GM12875 (cell line): ENCODE results near the gene LPAR3.

Experiments used
- H3K4me3 ChIP-seq: one replicate; pipeline ENCODE4 v1.5.1; 2011; ENCODE audit warnings: low read depth, low read length, control low read depth
- TF ChIP-seq, protein P1 (sequence below): IDR thresholded peaks from 2 replicates; pipeline ENCODE4 v1.5.1; 2011; ENCODE audit warnings: low read depth, mild to moderate bottlenecking, control low read depth, inconsistent platforms, low read length, moderate library complexity, borderline replicate concordance; ENCODE audit not compliant: insufficient read depth

Gene LPAR3

DNA sequence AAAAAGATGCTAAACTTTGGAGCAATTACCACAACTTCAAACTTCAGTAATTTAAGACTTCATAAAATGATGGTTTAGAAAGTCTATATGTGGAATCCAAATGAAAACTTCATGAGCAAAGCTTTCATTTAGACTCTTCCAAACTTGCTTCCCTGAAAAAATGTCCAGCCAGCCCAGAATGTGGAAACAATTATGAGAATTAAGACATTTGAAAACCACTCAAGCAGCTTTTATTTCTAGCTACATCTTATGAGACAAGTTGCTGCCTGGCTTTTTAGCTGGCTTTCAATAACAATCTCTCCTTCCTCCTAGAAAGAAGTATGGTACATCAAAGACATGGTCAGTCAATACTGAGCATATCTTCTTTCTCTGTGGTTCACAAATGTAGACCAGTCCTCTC is 21.8 kb downstream of the LPAR3 start:
- no peak overlapping the region for H3K4me3 ChIP-seq
- TF ChIP-seq, protein P1, sequence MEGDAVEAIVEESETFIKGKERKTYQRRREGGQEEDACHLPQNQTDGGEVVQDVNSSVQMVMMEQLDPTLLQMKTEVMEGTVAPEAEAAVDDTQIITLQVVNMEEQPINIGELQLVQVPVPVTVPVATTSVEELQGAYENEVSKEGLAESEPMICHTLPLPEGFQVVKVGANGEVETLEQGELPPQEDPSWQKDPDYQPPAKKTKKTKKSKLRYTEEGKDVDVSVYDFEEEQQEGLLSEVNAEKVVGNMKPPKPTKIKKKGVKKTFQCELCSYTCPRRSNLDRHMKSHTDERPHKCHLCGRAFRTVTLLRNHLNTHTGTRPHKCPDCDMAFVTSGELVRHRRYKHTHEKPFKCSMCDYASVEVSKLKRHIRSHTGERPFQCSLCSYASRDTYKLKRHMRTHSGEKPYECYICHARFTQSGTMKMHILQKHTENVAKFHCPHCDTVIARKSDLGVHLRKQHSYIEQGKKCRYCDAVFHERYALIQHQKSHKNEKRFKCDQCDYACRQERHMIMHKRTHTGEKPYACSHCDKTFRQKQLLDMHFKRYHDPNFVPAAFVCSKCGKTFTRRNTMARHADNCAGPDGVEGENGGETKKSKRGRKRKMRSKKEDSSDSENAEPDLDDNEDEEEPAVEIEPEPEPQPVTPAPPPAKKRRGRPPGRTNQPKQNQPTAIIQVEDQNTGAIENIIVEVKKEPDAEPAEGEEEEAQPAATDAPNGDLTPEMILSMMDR: no peak

DNA sequence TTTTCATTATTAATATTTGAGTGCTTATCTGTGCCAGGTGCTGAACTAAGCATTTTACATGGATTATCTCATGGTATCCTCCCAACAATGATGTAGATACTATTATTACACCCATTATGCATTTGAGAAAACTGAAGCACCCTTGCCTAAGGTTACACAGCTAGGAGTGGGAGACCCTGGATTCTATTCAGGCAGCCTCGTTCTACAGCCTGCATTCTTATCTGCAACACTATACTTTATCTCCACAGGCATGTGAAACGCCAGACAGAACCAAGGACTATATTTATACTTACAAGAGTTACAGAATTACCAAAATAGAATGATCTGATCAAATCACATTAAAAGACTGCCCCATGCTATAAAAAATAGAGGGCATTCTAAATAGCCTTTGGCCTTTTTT is 22.4 kb downstream of the LPAR3 start:
- no peak overlapping the region for H3K4me3 ChIP-seq
- TF ChIP-seq, protein P1: no peak

DNA sequence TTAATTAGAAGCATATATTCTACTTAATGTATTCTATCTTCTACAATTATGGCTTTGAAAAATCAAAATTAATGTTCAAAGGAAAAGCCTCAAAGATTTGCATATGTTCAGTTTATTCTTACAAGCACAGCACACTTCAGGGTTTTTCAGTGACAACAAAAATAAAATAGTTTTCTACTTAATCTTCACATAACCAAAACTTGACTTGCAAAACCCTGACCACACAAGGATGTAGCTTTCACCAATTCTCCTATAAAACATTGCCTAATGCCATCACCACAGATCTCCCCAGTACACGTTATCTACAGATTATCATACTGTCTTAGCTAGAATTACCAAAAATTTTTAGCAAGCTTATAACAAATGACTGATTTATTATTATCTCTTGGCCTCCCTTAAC is 23.3 kb downstream of the LPAR3 start:
- TF ChIP-seq, protein P1: no peak
- H3K4me3 ChIP-seq: no peak overlapping the region

DNA sequence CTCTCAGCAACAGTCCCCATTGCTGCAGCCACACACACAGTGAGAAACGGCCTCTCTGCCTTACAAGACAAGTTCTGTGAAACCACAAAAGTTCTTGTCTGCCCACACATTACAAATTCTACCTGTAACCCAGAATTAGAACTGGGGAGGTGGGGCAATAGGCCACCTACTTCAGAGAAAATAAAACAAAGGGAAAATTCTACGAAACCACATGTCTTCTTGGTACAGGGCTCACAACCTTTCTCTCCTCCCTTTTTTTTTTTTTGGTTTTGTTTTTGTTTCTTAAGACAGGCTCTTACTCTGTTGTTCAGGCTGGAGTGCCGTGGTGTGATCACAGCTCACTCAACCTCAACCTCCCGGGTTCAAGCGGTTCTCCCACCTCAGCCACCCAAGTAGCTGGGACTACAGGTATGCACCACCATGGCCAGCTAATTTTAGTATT is 30.2 kb downstream of the LPAR3 start:
- H3K4me3 ChIP-seq: no peak overlapping the region
- TF ChIP-seq, protein P1: no peak

DNA sequence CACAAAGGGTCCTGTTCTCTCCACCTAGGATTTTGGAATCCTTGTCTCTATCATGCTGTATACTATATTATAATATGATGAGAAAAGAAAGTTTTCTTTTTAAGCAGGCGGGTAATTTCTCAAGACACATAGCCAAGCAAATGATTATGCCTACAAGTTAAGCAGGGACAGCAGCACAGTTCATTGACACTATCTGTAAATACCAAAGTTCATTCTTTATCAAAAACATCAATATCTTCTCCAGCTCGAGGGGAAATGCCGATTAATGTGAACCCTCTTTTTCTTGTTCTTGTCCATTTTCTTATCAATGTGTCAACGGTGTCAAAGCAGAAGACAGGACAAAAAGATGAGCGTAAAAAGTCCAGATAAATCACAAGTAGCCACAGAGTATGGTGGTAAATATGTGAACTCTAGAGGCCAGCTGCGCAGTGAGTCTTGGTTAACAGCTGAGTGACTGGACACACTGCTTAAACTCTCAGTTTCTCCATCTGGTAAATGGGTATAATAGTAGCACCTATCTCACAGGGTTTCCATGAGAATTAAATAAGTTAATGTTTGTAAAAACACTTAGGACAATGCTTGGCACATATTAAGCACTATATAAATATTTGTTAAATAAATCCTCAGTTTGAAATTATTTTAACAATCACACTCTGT is 30.9 kb downstream of the LPAR3 start:
- TF ChIP-seq, protein P1: no peak
- H3K4me3 ChIP-seq: no peak overlapping the region

DNA sequence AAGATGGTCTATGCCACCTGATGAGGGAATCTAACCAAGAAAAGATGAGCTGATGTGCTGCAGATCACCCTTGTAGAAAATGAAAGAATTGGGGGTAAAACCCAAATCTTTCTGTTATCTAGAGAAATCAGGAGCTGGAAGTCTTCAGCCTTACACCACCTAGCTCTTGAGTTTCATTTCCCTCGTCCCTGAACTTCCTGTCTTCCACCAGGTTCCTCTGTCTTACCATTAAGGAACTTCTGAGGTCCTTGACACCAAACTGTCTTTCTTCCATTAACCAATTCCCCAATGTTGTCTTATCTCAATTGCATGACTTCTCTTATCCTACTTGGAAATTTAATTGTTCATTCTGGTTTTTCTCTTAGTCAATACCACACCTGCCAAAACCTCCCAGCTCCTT is 31.5 kb downstream of the LPAR3 start:
- TF ChIP-seq, protein P1: no peak
- no peak overlapping the region for H3K4me3 ChIP-seq

DNA sequence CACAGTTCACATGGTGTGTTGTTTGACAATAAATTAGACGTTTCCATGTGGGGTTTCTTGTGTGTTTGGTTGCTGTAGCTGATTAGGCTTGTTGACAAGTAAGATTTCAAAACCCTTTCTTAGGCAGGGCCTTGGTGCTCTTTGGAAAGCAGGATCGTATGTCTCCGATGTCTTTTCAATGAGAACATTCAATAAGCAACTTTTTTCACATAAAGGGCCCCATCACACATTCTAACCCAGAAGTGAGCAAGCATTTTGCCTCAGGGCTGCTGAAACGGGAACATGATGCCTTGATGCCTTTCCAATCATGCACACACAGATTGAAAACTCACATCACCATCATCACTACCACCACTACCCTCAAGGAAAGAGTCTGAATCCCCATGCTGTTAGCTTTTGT is 33.1 kb downstream of the LPAR3 start:
- TF ChIP-seq, protein P1: no peak
- H3K4me3 ChIP-seq: no peak overlapping the region
